Panc1 (cell line): ENCODE measurements around the gene SERTAD2.

Experiments used
- SIN3A ChIP-seq: IDR thresholded peaks from 2 replicates; pipeline ENCODE4 v1.6.1; 2012; ENCODE audit warnings: low read depth, mild to moderate bottlenecking, low read length, moderate library complexity, borderline replicate concordance; ENCODE audit not compliant: insufficient read depth
- TF ChIP-seq, protein P1 (sequence below): fragments of 450-650 bp; IDR thresholded peaks from 2 replicates; pipeline ENCODE4 v1.5.1; 2017; ENCODE audit warnings: mild to moderate bottlenecking

DNA sequence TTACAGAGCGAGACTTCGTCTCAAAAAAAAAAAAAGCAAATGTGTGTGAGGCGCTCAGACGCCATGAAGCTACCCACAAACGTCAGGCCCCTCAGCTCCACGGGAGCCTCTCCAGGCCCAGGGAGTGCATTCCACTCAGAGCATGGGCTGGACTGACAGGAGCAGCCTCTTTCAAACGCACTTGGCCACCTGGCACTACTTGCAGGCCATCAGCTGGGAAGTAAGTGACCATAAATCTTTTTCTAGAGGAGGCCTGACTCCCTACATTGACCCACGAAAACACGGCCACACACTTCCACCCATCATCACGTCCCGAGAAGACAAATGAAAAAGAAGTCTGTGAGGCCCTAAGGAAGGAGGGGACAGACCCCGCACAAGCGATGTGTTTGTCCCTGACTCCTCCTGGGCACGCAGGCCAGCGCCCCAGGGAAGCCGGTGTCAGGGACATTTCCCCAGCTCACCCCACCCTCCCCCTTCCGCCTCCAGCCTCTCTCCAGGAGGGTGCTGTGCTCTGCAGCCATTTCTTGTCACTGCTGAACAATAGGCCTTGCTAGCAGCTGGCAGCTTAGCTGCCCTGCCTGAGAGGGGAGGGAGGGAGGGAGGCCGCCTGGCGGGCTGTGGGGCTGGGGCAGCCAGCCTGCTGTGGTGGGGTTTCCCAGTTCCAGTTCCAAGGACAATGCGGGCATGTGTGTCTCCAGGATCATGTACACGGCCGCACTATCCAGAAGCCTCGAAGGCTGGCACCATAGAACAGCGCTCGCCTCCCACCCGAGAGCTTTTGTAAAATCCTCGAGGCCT is 26.6 kb downstream of the SERTAD2 start:
- TF ChIP-seq, protein P1, sequence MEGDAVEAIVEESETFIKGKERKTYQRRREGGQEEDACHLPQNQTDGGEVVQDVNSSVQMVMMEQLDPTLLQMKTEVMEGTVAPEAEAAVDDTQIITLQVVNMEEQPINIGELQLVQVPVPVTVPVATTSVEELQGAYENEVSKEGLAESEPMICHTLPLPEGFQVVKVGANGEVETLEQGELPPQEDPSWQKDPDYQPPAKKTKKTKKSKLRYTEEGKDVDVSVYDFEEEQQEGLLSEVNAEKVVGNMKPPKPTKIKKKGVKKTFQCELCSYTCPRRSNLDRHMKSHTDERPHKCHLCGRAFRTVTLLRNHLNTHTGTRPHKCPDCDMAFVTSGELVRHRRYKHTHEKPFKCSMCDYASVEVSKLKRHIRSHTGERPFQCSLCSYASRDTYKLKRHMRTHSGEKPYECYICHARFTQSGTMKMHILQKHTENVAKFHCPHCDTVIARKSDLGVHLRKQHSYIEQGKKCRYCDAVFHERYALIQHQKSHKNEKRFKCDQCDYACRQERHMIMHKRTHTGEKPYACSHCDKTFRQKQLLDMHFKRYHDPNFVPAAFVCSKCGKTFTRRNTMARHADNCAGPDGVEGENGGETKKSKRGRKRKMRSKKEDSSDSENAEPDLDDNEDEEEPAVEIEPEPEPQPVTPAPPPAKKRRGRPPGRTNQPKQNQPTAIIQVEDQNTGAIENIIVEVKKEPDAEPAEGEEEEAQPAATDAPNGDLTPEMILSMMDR, result no peak
- TF ChIP-seq SIN3A, result no peak
